ENCODE data around the gene EVA1C.

DNA sequence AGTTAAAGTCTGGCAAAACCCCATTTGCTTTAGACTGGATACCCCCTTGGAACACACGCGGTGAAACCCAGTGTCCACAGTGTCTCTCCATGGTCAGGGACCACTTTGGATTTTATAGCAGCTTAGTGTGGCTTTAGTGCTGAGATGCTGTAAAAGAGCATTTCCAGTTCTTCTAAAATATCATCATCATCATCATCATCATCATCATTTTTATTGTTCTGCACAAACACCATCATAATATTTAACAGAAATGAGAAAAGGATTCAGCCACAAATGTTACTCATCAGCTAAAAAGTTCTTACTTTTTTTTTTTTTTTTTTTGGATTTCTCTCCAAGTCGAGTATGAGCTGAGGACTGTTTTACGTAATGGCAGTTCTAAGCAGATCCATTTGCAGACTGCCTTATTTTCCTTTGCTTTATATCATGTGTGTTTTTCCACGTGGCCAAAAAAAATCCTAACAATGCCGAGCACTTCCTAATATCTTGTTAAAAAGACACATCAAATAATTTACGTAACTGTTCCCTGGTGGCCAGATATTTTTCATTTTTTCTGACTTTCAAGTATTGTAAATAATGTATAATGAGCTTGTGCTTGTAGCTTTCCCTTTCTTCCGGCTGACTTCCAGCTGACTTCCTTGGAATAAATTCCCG, 62.8 kb downstream of the EVA1C start:
- TF ChIP-seq POLR2AphosphoS5 (IDR thresholded peaks at IDR 0.05; ENCODE audit: borderline replicate concordance, low read depth, low read length) (no peak), EZH2 (IDR thresholded peaks at IDR 0.05) (no peak)

Data from SK-N-MC (cell line).